Suprapubic skin (tissue), 4 donors: ENCODE data around the gene SP4.

Source experiments
- CTCF ChIP-seq, 2 donors: fragments of 200-600 bp in 1 of 2; fragments of 450-650 bp in 1 of 2; sonication (generic) in 1 of 2; IDR thresholded peaks; one replicate each; pipeline ENCODE4 v1.5.1; 2016 to 2019; ENCODE audit warnings: antibody characterized with exemption in 2 of 2, mild to moderate bottlenecking in 1 of 2, moderate library complexity in 1 of 2
- EP300 ChIP-seq: sonication (generic); formaldehyde crosslinking; IDR thresholded peaks from one replicate; pipeline ENCODE4 v1.6.1; 2017; ENCODE audit warnings: antibody characterized with exemption
- POLR2A ChIP-seq, 2 donors: fragments of 450-650 bp; IDR thresholded peaks; one replicate each; pipeline ENCODE4 v1.6.1; 2017; ENCODE audit warnings: antibody characterized with exemption in 2 of 2, mild to moderate bottlenecking in 2 of 2, moderate library complexity in 2 of 2
- POLR2AphosphoS5 ChIP-seq, 3 donors: sonication (generic); formaldehyde crosslinking; IDR thresholded peaks; one replicate each; pipeline ENCODE4 v1.6.1; 2017; ENCODE audit warnings: antibody characterized with exemption in 3 of 3

- TF ChIP-seq CTCF (IDR thresholded peaks at IDR 0.05) = no peak
- TF ChIP-seq POLR2A (IDR thresholded peaks at IDR 0.05) = no peak
- no peak for TF ChIP-seq EP300
- TF ChIP-seq POLR2AphosphoS5 (IDR thresholded peaks at IDR 0.05) = no peak
Observed at GRCh38 chr7:21414795-21415393, 13.0 kb upstream of the SP4 start.
